Tibial artery (tissue), 4 donors: ENCODE data around the gene PRKCQ.

Experiments
- DNase-seq, 2 donors: peaks; one replicate each; pipeline ENCODE4 v3.0.0-alpha.2; 2019
- H3K27ac ChIP-seq, 2 donors: fragments of 200-600 bp; sonication (generic) in 1 of 2; 1 replicate in 1 of 2; 2 replicates in 1 of 2; pipeline ENCODE4 v1.5.1; 2018 to 2019; ENCODE audit warnings: mild to moderate bottlenecking in 1 of 2
- H3K27me3 ChIP-seq, 2 donors: fragments of 200-600 bp; sonication (generic) in 1 of 2; one replicate each; pipeline versions ENCODE4 v1.5.1 to v1.6.0; 2016 to 2019
- H3K36me3 ChIP-seq, 3 donors: fragments of 200-600 bp; sonication (generic) in 2 of 3; one replicate each; pipeline ENCODE4 v1.5.1; 2016 to 2019; ENCODE audit warnings: mild to moderate bottlenecking in 2 of 3
- H3K4me1 ChIP-seq, 4 donors: fragments of 200-600 bp; sonication (generic) in 2 of 4; 1 replicate in 3 of 4; 2 replicates in 1 of 4; pipeline ENCODE4 v1.5.1; 2016 to 2019
- H3K4me3 ChIP-seq, 2 donors: fragments of 200-600 bp; sonication (generic) in 1 of 2; 1 replicate in 1 of 2; 2 replicates in 1 of 2; pipeline ENCODE4 v1.5.1; 2018 to 2019; ENCODE audit warnings: mild to moderate bottlenecking in 2 of 2
- H3K9me3 ChIP-seq, 3 donors: fragments of 200-600 bp; sonication (generic) in 1 of 3; one replicate each; pipeline ENCODE4 v1.5.1; 2016 to 2019
- CTCF ChIP-seq, 2 experiments: fragments of 200-600 bp in 1 of 2; fragments of 450-650 bp in 1 of 2; IDR thresholded peaks; one replicate each; pipeline ENCODE4 v1.5.1; 2017 to 2019; ENCODE audit warnings: antibody characterized with exemption in 2 of 2, mild to moderate bottlenecking in 1 of 2, moderate library complexity in 1 of 2
- intact Hi-C: fragments of 100-400 bp; cut with DNase I; formaldehyde crosslinking; loops from one replicate; pipeline ENCODE4 v1.15.0; 2023; ENCODE audit warnings: low total_unique reads

Gene PRKCQ

GRCh38 chr10:6499974-6500373 lies 80.1 kb downstream of the PRKCQ start:
- no peak for DNase-seq
- intact Hi-C loops, result no loop called here

GRCh38 chr10:6498771-6499170 lies 81.3 kb downstream of the PRKCQ start:
- no peak overlapping the region for H3K4me3 ChIP-seq
- intact Hi-C loops, result no loop called here
- no peaks in the 10 kb centered on the region for H3K9me3 ChIP-seq
- H3K36me3 ChIP-seq, result no peaks in the 10 kb centered on the region
- no peaks in the 10 kb centered on the region for H3K4me1 ChIP-seq
- DNase-seq, result no peak
- no peak overlapping the region for H3K27ac ChIP-seq
- no peak for TF ChIP-seq CTCF (IDR thresholded peaks at IDR 0.05)
- H3K27me3 ChIP-seq, result no peaks in the 10 kb centered on the region

More at GRCh38 chr10:6499974-6500373, 80.1 kb downstream of the PRKCQ start:
- H3K4me1 ChIP-seq, result no peaks in the 10 kb centered on the region
- no peak overlapping the region for H3K27ac ChIP-seq
- no peaks in the 10 kb centered on the region for H3K27me3 ChIP-seq
- no peak overlapping the region for H3K4me3 ChIP-seq
- no peak for TF ChIP-seq CTCF (IDR thresholded peaks at IDR 0.05)
- no peaks in the 10 kb centered on the region for H3K9me3 ChIP-seq
- no peaks in the 10 kb centered on the region for H3K36me3 ChIP-seq

DNA sequence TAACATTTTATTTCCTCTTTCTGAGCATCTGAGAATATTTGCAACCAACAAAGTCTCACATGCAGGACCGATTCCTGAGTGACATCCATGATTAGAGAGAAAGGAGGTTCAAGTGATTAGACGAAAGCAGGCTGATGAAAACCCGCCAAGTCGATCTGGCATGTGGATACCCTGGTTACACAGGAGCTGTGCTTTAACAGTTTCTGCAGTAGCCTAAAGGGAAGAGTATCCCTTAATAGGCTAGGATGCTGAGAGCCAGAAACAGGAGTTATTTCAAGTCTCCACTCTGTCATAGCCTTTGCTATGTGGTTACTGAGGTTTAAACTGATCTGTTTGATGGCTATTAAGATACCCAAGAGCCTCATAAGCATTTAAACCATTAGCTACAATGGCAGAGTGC lies 82.5 kb downstream of the PRKCQ start:
- Histone ChIP-seq H3K27ac (no peak overlapping the region), H3K36me3 (no peaks in the 10 kb centered on the region)
- intact Hi-C loops, result no loop called here

GRCh38 chr10:6494936-6495592 lies 85.0 kb downstream of the PRKCQ start:
- intact Hi-C loops, result no loop called here
- Histone ChIP-seq H3K4me1 (no peaks in the 10 kb centered on the region), H3K27ac (no peak overlapping the region), H3K27me3 (no peaks in the 10 kb centered on the region), H3K36me3 (no peaks in the 10 kb centered on the region), H3K9me3 (no peaks in the 10 kb centered on the region), H3K4me3 (no peak overlapping the region)
- DNase-seq, result no peak
- no peak for TF ChIP-seq CTCF (IDR thresholded peaks at IDR 0.05)

More for the DNA sequence above, 82.5 kb downstream of the PRKCQ start:
- Histone ChIP-seq H3K9me3 (no peaks in the 10 kb centered on the region), H3K27me3 (no peaks in the 10 kb centered on the region), H3K4me1 (no peaks in the 10 kb centered on the region), H3K4me3 (no peak overlapping the region)
- no peak for TF ChIP-seq CTCF (IDR thresholded peaks at IDR 0.05)
- no peak for DNase-seq

GRCh38 chr10:6494442-6494819 lies 85.6 kb downstream of the PRKCQ start:
- no peak for TF ChIP-seq CTCF (IDR thresholded peaks at IDR 0.05)
- Histone ChIP-seq H3K27me3 (no peaks in the 10 kb centered on the region), H3K4me3 (no peak overlapping the region), H3K36me3 (no peaks in the 10 kb centered on the region), H3K4me1 (no peaks in the 10 kb centered on the region), H3K27ac (no peak overlapping the region), H3K9me3 (no peaks in the 10 kb centered on the region)
- intact Hi-C loops, result no loop called here
- DNase-seq, result no peak
